T-helper 2 cell (primary cell): ENCODE data around the gene ANK3.
A peak's percentile ranks its signal among the peaks of the same experiment; 100 is the strongest.

Source experiments
- DNase-seq, 5 experiments: peaks; one replicate each; pipeline versions ENCODE4 v3.0.0 to v3.0.0-alpha.2; 2012 to 2022

The ANK3 gene

DNA sequence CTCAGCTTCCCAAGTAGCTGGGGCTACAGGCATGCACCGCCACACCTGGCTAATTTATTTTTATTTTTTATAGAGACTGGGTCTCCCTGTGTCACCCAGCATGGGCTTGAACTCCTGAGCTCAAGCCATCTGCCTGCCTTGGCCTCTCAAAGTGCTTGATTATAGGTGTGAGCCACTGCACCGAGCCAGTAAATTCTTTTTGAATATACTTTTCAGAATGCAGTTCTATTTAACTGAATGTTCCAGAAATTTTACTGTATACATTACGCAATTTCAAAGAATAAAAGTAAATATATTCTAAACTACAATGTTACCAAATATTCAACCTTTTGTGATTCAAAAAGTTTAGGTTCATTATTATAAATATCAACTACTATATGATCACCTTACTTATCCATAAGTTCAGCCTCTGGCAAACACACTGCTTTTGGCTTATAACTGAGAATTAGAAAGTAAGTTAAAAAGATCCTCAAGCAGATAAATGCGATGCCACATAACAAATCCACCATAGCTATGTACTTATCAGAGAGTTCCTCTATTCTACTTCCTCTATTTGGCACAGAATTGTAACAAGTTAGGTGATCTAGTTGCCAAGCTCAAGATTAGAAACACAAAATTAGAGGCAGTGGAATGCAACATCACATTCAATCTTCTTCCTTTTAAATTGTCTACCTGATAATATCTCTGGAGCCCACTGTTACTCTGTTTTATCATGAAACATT is 118.2 kb downstream of the ANK3 start:
- no peak for DNase-seq

DNA sequence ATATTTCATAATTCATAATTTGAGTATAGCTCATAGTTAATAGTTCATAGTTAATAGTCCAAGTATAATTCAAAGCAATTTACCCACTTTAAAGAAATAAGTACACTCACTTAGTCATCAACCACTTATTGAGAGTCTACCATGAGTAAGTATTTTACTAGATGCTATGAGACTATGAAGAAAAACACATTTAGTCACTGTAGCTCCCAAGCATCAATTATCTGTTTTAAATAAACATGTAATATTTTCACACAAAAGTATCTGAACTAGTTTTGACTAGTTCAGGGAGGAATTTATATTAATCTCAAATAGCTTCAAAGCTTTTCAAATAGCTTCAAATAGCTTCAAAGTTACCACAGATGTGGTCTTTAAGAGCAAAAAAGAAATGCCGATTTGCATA is 119.2 kb downstream of the ANK3 start:
- DNase-seq: no peak

DNA sequence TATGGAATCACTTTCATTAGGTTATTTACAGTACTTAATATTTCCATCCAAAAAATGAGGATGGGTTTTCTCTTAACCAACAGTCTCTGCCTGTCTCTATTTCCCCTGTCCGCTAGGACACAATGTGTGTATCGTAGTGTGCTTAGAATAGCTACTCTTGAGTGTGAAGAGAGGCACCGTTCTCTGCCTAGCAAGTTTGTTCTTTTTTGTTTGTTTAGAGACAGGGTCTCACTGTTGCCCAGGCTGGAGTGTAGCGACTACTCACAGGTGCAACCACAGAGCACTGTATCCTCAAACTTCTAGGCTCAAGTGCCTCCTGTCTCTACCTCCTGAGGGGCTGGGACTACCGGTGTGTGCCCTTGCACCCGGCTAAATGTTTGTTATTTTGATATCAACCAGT is 121.9 kb downstream of the ANK3 start:
- DNase-seq: no peak

DNA sequence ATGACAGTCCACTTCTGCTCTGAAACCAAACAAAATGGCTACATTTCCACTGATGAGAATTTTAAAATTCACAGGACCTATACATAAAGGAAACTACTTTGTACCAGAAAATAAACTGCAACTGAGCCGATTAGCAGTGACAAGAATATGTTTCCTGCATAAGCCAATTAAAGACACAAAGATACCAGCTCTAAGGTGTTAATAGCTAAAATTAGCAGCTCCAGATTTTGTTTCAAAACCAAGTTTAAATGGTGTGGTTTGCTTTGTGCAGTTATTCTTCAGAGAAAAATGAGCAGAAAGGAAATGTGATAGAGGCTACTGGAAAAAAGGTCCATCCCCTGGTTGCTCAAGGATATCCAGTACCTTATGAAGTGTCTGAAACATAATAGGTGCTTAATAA is 123.2 kb downstream of the ANK3 start:
- no peak for DNase-seq

DNA sequence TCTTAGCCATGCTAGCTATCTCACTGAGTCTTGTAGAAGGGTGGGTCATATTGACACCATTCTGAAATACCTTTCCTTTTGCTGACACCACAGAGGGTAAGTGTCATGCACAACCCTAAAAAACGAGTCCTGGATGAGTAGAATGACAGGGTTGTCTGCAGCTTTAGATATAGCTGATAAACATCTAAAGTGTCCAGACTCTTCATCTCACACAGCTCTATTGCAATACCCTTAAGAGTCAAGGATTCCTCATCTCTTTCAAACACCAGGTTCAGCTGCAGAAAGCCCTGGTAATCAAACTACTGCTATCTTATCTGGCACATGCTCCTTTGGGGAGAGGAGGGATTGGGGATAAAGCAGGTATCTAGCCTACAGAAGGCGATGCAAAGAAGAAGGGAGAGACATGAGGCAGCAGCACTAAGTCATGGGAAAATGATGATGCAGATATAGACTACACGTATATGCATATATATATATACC is 127.0 kb downstream of the ANK3 start:
- no peak for DNase-seq

DNA sequence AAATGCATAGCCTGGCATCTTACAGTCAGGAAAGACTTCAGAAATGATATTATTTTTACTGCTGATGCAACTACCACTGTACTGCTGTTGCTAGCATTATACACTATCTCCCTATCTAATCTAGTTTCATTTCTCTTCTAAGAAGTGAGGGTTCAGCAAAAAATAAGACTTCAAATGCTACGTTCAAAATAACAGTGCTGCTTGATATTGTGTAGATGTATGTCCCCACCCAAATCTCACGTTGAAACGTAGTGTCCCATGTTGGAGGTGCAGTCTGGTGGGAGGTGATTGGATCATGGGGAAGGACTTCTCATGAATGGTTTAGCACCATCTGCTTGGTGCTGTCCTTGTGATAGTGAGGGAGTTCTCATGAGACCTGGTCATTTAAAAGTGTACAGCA is 129.4 kb downstream of the ANK3 start:
- DNase-seq: peak in 1 of 5 experiments; percentile 83

DNA sequence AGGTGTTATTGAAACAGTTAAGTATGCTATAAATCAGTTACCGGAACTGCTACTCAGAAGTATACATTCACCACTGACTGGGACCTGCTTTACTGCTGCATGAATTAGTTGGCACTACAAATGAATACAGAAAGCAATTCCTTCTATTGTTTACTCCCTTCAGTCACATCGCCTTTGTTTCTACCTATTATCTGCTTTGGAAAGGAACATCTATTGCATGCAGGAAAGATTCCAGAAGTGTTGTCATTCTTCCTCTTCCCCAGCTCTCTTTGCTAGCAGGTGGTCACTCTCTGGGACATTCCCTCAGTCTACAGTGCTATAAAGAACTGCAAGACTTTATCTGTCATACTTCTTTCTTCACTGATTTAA is 131.3 kb downstream of the ANK3 start:
- DNase-seq: no peak

DNA sequence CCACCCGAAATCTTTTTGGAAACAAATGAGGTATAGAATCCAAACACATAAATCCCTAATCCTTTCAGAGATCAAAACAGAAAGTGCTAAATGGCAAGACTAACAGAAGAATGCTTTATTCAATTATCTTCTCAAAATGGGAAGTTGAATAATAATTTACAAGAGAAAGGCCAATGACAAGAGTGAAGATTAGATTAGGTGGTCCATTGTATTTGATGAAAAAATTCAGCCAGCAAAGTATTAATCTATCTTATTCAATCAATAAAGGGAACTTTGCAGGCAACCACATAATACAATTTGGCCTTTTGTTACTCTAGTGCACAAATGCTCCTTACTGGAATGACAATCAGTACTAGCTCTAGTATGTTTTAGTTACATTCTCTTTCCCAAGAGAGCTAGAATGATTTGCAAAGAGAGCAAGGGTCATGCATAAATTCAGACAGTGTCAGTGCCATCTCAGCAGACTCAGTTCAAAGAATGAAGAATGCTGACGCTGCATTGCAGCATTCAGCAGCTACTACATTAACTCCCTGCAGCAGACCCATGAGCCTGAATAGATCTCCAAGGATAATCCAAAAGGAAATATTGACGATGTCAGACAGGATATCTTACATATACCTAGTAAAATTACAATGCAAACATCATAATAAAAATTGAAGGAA is 131.8 kb downstream of the ANK3 start:
- DNase-seq: no peak

DNA sequence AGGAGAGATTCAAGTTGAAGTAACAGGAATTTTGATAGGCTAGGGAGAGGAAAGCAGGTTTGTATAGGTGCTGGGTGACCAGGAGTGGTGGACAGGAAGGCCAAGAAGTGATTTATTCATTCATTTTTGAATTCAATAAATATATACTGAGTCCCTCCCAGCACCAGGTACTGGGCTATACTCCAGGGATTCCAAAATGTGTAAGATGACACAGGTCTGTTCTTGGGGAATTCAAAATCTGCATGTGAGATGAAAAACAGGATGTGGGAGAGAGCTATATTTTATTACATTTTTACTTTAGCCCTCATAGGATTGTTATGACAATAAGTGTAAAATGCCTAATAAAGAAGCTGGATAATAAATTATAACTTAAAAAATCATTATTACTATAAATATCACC is 134.9 kb downstream of the ANK3 start:
- no peak for DNase-seq

DNA sequence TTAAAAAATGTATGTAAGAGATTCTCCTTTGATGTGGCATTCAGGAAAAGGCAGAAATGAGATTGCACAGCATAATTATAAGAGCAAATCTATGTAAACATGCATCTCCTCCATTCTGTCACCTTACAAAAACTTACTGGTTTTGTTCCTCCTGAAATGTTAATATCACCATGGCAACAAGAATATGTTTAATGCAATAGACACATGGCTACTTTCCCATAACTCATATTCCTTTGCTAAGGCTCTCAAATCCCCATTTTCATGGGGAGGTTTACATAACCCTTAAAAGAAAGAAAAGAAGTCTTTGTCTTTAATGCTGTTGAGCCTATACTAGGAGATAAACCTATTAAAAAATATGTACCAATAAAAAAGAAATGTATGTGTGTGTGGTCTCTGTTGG is 136.2 kb downstream of the ANK3 start:
- DNase-seq: no peak

DNA sequence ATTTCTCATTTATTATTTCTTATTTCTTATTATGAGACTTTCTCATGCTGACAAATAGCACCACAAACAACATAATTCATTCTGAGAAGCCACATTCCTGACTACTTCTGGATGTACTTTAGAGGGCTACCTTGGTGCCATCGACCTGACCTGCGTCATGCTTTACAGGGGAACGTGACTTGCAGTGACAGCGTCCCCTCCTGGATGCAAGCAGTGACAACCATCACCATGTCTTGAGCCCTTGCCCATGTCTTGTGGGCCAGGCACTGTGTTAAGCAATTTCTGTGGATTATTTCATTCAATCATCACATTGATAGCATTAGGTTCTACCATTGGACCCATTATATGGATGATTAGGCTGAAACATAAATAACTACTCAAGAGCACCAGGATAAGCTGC is 137.0 kb downstream of the ANK3 start:
- DNase-seq: no peak

DNA sequence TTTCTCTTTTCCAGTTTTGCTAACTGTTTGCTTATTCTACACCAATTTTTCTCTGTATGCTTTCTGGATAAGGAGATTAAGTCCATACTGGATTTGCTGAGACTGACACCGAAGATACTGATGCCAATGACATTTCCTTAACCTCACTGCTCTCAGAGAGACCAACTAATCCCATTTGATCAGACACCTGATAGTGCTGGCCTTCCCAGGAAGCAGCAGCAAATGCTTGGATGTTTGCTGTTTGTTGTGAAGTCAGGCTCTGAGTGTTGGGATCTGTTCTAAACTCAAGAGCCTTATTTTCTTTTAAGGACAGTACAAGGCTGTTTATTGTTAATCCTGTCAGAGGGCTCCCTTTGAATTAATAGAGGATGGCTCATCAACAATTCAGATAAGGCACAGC is 143.3 kb downstream of the ANK3 start:
- DNase-seq: no peak

DNA sequence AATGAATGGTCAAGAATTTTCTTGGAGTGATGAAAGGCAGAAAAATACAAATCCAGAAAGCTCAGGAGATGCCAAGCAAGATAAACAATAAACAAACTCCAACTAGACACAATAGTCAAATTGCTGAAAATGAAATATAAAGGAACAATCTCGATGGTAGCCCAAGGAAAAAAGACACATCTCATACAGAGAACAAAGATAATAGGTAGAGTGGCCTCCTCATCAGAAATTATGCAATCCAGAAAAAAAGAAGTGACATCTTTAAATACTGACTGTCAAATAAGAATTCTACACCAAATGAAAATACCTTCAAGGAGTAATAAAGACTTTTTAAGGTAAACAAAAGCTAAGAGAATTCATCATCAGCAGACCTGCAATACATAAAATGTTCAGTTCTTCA is 150.4 kb downstream of the ANK3 start:
- no peak for DNase-seq

DNA sequence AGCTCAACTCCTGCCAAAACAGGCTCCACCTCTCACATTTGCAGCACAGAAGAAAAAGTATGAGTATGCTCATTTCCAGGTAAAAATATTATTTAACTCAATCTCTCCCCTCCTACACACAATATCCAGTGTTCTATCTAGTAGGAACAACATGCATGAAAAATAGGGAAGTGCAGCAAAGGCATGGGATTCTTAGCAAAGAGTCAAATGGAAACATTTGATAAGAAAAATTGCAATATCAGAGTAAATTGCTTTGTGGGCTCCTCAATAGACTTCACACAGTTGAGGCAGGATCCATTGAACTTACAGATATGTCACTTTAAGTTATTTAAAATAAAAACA is 150.9 kb downstream of the ANK3 start:
- no peak for DNase-seq

DNA sequence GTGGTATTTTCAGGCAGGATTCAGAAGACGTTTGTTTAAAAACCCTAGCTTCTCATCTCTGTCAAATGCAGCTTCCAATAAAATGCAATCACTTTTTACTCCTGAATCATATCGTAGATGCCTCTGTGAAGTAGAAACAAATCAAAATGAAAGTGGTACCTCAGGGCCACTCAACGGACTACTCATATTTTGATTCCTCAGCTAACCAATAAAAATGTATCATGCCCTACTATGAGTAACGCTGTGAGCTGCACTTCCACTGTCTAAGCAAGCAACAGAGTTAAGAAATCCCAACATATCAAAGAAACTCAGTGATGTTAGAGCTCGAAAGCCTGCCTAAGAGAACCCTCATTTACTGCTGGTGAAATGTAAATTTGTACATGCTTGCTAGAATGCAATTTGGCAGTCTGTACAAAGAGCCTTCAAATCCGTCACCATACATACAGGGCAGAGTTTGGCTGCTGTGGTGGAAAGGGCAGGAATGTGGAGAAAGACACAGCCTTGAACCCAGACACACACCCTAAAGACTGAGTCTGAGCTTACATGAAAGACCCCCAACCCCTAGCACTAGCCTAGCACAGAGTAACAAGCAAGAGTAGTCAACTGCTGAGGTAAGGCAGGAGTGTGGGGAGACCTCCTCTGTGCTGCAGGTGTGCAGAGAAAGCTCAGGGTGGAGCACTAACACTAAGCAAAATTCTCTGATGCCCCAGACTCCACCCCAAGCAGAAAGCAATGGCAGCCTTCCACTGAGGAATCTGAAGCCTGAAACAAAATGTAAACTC is 151.5 kb downstream of the ANK3 start:
- peak in 1 of 5 experiments; percentile 81 for DNase-seq

DNA sequence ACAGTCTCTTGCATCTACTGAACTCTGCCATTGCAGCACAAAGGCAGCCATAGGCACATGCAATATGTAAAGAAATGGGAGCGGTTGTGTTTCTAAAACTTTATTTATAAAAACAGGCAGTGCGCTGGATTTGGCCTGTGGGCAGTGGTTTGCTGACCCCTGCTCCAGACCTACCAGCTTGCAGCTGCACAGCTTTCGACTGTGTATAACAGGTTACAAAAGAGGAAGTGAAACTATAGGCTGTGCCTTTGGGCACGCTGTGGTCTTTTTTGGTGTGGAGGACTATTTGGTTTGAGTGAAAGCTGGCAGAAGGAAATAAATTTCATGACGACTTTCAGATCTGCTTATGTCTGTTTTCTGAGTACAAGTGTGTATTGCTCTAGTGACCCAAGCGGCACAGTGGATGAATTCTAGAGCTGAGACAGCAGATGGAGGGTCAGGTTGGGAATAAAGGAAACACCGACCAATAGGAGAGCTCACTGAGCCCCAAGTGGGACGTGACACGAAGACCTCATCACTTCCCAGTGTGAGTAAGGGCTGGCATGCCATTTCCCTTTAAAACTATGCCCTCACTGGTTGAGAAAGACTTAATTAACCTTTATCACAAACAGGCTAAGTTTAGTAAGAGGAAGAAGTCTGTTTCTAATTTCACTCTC is 152.7 kb downstream of the ANK3 start:
- peak in 1 of 5 experiments; percentile 73 for DNase-seq

DNA sequence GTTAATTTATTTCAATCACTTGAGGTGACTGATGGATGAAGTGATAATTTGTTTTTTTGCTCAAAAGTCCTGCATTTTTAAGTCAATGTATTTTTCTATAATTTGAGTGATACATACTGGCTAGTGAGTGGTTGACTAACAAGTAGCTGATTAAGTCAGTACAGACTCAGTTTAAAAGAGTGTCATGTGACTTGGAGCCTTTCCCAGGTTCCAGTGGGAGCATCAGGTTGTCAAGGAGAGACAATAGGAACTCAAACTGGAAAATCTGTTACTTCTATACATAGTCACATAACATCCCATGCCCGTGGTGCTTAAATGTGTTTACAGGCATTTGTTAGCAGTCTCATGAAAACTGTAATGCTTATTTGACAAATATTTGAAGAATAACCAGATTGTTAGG is 154.7 kb downstream of the ANK3 start:
- no peak for DNase-seq

DNA sequence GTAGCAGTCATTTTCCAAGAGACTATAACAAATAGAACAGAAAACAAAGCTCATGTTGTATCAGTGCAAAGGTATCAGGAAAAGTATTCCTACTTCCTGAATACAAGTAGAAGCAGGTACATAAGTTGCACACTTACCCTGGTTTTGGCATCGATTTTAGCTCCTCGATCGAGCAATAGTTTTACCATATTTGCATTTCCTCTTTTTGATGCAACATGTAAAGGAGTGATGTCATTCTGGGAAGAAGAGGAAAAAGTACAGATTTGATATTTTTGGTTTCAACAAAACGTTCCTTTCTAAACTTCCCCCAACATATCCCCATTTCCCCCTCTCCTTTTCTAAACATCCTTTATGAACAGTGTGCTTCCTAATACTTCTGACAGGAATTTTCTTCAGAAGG is 155.1 kb downstream of the ANK3 start:
- no peak for DNase-seq

DNA sequence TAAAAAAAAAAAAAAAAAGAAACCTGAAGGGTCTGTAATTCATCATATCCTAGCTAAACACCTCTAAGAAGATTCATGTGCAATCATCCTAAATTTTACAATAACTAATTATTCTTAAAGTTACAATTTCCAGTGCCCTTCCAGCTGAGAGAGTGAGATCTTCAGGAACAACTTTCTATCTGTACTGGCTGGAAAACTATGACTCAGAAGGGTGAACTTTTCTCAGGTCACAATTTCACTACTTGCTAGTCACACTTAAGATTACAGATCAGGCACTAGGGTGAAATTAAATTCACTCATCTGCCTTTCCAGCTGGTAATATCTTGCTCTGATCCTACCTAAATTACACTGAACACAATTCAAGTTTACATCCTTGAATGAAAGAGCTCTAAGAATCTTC is 158.8 kb downstream of the ANK3 start:
- no peak for DNase-seq

DNA sequence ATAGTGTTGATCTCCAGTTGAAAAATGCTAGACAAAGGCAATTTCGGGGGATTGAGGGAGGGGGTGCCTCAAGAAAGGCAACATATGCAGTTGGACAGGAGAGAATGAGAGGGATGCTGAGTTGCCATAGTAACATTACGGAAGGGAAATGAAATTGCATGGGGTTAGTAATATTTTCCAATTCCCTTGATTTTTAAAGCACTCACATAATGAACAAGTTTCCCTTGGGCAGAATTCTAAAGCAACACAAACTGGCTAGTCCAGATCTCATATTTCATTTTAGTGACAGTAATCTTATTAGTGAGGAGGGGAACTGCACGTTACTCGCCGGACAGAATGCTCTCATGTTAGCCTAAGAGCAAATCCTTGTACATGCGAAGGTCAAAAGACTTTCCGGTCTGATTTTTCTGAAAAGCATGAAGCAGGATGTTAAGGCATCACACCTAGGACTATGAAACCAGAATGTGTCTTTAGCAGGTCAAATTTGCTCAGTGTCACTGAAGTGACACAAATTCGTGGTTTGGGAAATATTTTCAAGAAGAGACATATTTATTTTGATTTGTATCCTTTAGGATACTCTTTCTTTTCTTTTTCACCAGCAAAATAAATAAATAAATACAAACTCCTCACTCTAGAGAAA is 165.5 kb downstream of the ANK3 start:
- no peak for DNase-seq

DNA sequence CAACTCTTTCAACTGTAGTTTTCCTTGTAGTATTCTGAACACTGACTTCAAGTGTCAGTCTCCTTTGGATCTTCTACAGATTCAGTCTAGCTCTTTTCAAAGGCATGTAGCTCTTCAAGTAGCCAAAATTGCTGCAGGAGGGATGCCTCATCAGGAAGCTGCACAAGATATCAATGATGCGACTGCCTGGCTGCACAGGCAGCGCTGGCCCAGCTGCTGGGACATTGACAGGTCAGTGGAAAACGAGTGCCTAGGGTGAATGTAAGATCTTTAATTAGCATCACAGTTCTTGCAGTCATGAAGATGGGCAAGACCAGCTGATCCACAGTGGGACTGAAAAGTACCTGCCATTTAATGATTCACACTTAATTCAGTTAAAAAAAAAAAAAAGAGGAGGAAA is 167.6 kb downstream of the ANK3 start:
- DNase-seq: no peak

DNA sequence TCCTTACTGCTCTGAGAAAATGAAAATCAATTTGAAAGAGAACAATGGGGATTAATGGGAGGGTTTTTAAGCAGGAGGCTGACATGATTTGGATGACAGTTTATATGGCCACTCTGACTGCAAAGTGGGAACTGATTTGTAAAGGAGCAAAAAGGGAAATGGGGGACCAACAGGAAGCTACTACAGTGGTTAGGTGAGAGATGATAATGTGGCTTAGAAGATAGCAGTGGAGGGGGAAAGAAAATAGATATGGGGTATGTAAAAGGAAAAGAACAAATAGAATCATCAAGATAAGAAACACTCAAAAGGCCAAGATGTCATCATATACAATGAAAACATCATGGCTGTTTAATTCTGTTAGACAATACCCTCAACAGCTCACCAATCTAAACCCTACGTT is 177.5 kb downstream of the ANK3 start:
- no peak for DNase-seq
